PC-3 (cell line): ENCODE data around the gene CHTF18. TPM values are rescaled to one million over a fixed set of nuclear protein-coding genes. Genes with fewer than 3 reads are reported as not detected.

ENCODE experiments used
- ATAC-seq: fragments of 200-7000 bp; cut with Tn5 transposase; 2 replicates; pipeline ENCODE4 v1.9.1; 2020; ENCODE audit warnings: mild to moderate bottlenecking, moderate library complexity
- BruUV-seq: library from RNA; stranded (reverse); fragments of 400-500 nt; replicated peaks from 2 replicates; lab custom pipeline; 2021; lab: Mats Ljungman, UMichigan
- CTCF ChIA-PET: fragments of 300-600 bp; sonication (Branson Sonifier 250); formaldehyde crosslinking; loops from one replicate; lab custom pipeline; 2022; ENCODE audit warnings: antibody characterized with exemption; lab: Charles Lee
- POLR2A ChIA-PET: fragments of 300-600 bp; sonication (Branson Sonifier 250); formaldehyde crosslinking; loops from one replicate; lab custom pipeline; 2022; ENCODE audit warnings: antibody characterized with exemption; ENCODE audit not compliant: unreplicated experiment; lab: Charles Lee
- DNase-seq: peaks from one replicate; pipeline ENCODE4 v3.0.0-alpha.2; 2015
- H2AFZ ChIP-seq: fragments of 300-600 bp; sonication (generic); 2 replicates; pipeline ENCODE4 v1.6.0; 2016; ENCODE audit warnings: antibody characterized with exemption, low read length
- H3F3A ChIP-seq: fragments of 300-600 bp; sonication (generic); one replicate; pipeline ENCODE4 v1.6.0; 2017; ENCODE audit warnings: antibody characterized with exemption, low read length, control low read depth, mild to moderate bottlenecking; ENCODE audit not compliant: unreplicated experiment
- H3K27ac ChIP-seq: fragments of 300-600 bp; sonication (generic); 2 replicates; pipeline ENCODE4 v1.5.1; 2016; ENCODE audit warnings: mild to moderate bottlenecking, low read length
- H3K27me3 ChIP-seq: fragments of 300-600 bp; sonication (generic); 2 replicates; pipeline ENCODE4 v1.6.1; 2016; ENCODE audit warnings: low read length, mixed read lengths
- H3K36me3 ChIP-seq: fragments of 300-600 bp; sonication (generic); 2 replicates; pipeline ENCODE4 v1.6.1; 2016; ENCODE audit warnings: low read depth, mixed run types, low read length, mixed read lengths
- H3K4me1 ChIP-seq: fragments of 300-600 bp; sonication (generic); 2 replicates; pipeline ENCODE4 v1.5.1; 2016; ENCODE audit warnings: low read length; ENCODE audit not compliant: insufficient read depth
- H3K4me2 ChIP-seq: fragments of 300-600 bp; sonication (generic); 2 replicates; pipeline ENCODE4 v1.6.0; 2016; ENCODE audit warnings: low read length
- H3K4me3 ChIP-seq: fragments of 300-600 bp; sonication (generic); 2 replicates; pipeline ENCODE4 v1.5.1; 2016; ENCODE audit warnings: mild to moderate bottlenecking, low read length, mixed read lengths
- H3K79me2 ChIP-seq: fragments of 300-600 bp; sonication (generic); 2 replicates; pipeline ENCODE4 v1.6.1; 2017; ENCODE audit warnings: low read length, mixed read lengths
- H3K9ac ChIP-seq: fragments of 300-600 bp; sonication (generic); 2 replicates; pipeline ENCODE4 v1.6.0; 2016; ENCODE audit warnings: mild to moderate bottlenecking, low read length
- H3K9me2 ChIP-seq: fragments of 300-600 bp; sonication (generic); replicated peaks from 2 replicates; pipeline ENCODE4 v1.6.1; 2016; ENCODE audit warnings: mixed run types, low read length, mixed read lengths
- H3K9me3 ChIP-seq: fragments of 300-600 bp; sonication (generic); 2 replicates; pipeline ENCODE4 v1.6.1; 2016; ENCODE audit warnings: low read length, mixed read lengths
- H4K20me1 ChIP-seq: fragments of 300-600 bp; sonication (generic); 2 replicates; pipeline ENCODE4 v1.6.1; 2016; ENCODE audit warnings: low read length, mixed read lengths
- EZH2 ChIP-seq: fragments of 300-600 bp; sonication (generic); IDR thresholded peaks from one replicate; pipeline ENCODE4 v1.6.1; 2017; ENCODE audit warnings: antibody characterized with exemption, mild to moderate bottlenecking, low read length; ENCODE audit not compliant: unreplicated experiment
- EZH2phosphoT487 ChIP-seq: fragments of 300-600 bp; sonication (generic); IDR thresholded peaks from 2 replicates; pipeline ENCODE4 v1.6.1; 2018; ENCODE audit warnings: mild to moderate bottlenecking, antibody characterized with exemption, low read length, borderline replicate concordance
- intact Hi-C: fragments of 100-400 bp; cut with micrococcal nuclease; formaldehyde crosslinking; loops from 2 replicates; pipeline ENCODE4 v1.9.0; 2023
- total RNA-seq: library from RNA; depleted of rRNA; stranded (reverse); fragments of >200 nt; gene quantifications from 2 replicates; pipeline ENCODE4 v1.2.3, GENCODE V29; 2014
- TF ChIP-seq, protein P1 (sequence below): fragments of 300-600 bp; sonication (generic); conservative IDR thresholded peaks from 2 replicates; pipeline ENCODE4 v1.5.1; 2017; ENCODE audit warnings: antibody characterized with exemption, low read depth, mild to moderate bottlenecking, low read length

The CHTF18 gene
- total RNA-seq, 1 experiment from 2014 or later = 79.0 TPM

DNA sequence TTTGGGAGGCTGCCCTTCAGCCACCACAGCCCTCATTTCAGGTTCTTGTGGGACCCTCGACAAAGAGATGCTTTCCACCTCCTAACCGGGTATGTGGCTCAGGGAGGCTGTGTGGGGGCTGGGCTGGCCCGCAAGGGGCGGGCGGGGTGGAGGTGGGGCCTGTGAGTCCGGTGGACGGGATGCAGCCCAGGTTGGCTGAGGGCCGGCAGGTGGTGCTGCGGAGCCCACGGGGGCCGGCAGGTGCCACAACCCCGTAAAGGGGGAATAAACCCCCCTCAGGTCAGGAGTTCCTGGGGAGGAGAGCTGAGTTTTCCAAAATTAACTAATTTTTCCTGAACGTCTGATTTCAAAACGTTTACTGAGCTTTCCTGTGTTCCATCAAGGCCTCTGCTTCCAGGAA is 42.7 kb upstream of the CHTF18 start:
- no peaks in the 10 kb centered on the region for H3K9me3 ChIP-seq
- H3K9ac ChIP-seq = no peak overlapping the region
- no peaks in the 10 kb centered on the region for H3K9me2 ChIP-seq
- no peak overlapping the region for H3K27ac ChIP-seq
- no peak for TF ChIP-seq EZH2phosphoT487
- TF ChIP-seq, protein P1, sequence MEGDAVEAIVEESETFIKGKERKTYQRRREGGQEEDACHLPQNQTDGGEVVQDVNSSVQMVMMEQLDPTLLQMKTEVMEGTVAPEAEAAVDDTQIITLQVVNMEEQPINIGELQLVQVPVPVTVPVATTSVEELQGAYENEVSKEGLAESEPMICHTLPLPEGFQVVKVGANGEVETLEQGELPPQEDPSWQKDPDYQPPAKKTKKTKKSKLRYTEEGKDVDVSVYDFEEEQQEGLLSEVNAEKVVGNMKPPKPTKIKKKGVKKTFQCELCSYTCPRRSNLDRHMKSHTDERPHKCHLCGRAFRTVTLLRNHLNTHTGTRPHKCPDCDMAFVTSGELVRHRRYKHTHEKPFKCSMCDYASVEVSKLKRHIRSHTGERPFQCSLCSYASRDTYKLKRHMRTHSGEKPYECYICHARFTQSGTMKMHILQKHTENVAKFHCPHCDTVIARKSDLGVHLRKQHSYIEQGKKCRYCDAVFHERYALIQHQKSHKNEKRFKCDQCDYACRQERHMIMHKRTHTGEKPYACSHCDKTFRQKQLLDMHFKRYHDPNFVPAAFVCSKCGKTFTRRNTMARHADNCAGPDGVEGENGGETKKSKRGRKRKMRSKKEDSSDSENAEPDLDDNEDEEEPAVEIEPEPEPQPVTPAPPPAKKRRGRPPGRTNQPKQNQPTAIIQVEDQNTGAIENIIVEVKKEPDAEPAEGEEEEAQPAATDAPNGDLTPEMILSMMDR = no peak
- ChIA-PET POLR2A (no interaction called here), CTCF (no interaction called here)
- H3K79me2 ChIP-seq = no peaks in the 10 kb centered on the region
- no peak overlapping the region for H2AFZ ChIP-seq
- no peak for DNase-seq
- ATAC-seq = no peak
- intact Hi-C loops = no loop called here
- no peaks in the 10 kb centered on the region for H3K4me1 ChIP-seq
- no peaks in the 10 kb centered on the region for H3F3A ChIP-seq
- no TSS peak for BruUV-seq
- H3K4me3 ChIP-seq = no peak overlapping the region
- H3K4me2 ChIP-seq = no peak overlapping the region
- no peaks in the 10 kb centered on the region for H3K36me3 ChIP-seq
- no peaks in the 10 kb centered on the region for H3K27me3 ChIP-seq
- no peaks in the 10 kb centered on the region for H4K20me1 ChIP-seq

DNA sequence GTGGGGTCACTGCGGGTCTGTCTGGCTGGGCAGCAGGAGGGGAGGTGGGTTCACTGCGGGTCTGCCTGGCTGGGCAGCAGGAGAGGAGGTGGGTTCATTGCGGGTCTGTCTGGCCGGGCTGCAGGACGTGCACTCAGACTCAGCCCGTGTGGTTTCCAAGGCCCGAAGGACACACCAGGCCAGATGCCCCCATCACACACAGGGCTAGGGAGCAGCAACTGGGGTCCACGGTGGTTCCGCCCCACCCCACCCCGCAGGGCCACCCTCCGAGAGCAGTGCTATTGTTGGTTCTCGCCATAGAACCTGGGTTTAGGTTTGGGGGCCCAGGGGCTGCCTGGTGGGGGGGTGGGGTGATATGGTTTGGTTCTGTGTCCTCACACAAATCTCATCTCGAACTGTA is 41.8 kb upstream of the CHTF18 start:
- no peaks in the 10 kb centered on the region for H3K79me2 ChIP-seq
- no peaks in the 10 kb centered on the region for H4K20me1 ChIP-seq
- H3K4me3 ChIP-seq = no peak overlapping the region
- intact Hi-C loops = no loop called here
- no peaks in the 10 kb centered on the region for H3K4me1 ChIP-seq
- no peaks in the 10 kb centered on the region for H3F3A ChIP-seq
- no peak overlapping the region for H3K27ac ChIP-seq
- ATAC-seq (no peak), DNase-seq (no peak)
- CTCF ChIA-PET = no interaction called here
- no peaks in the 10 kb centered on the region for H3K9me2 ChIP-seq
- TF ChIP-seq, protein P1 = no peak
- no peak for TF ChIP-seq EZH2
- TF ChIP-seq EZH2phosphoT487 = no peak
- BruUV-seq = no TSS peak
- no peaks in the 10 kb centered on the region for H3K9me3 ChIP-seq
- H3K36me3 ChIP-seq = no peaks in the 10 kb centered on the region
- no peak overlapping the region for H3K4me2 ChIP-seq
- POLR2A ChIA-PET = no interaction called here
- H2AFZ ChIP-seq = no peak overlapping the region
- H3K9ac ChIP-seq = no peak overlapping the region
- no peaks in the 10 kb centered on the region for H3K27me3 ChIP-seq

DNA sequence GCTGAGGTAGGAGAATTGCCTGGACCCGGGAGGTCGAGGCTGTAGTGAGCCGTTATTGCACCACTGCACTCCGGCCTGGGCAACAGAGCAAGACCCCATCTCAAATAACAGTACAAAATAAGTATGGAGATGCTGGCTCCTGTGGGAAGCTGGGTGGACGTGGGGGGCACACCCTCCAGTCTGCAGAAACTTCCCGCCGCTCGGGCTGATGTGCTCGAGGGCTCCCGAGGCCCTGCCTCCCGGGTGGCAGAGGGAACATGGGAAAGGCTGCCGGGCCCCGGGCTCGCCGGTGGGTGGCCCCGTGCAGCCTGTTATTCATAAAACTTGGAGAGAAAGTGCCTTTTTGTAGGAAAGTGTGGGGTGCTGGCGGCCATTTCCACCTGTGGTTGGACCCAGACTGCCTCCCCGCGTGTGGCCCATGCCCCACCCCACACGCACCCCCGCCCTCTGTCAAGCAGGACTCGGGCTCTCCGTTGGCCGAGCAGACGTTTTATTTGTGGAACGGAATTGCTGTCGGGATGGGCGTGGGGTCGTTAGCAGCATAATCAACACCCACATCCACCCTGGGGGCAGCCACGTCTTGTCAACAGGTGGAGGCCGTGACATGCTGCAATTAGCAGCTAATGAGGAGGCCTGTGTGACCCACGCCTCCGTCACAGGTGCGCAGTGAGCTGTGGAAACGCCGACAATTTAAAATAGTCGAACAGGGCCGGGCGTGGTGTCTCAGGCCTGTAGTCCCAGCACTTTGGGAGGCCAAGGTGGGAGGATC is 40.3 kb upstream of the CHTF18 start:
- H3K4me2 ChIP-seq = no peak overlapping the region
- H3K36me3 ChIP-seq = no peaks in the 10 kb centered on the region
- POLR2A ChIA-PET = no interaction called here
- H2AFZ ChIP-seq = no peak overlapping the region
- no peak overlapping the region for H3K4me3 ChIP-seq
- H3K4me1 ChIP-seq = no peaks in the 10 kb centered on the region
- H3K27ac ChIP-seq = no peak overlapping the region
- TF ChIP-seq EZH2phosphoT487 (no peak), EZH2 (no peak)
- TF ChIP-seq, protein P1 = no peak
- DNase-seq = no peak
- H3K27me3 ChIP-seq = no peaks in the 10 kb centered on the region
- ATAC-seq = no peak
- no peaks in the 10 kb centered on the region for H3K79me2 ChIP-seq
- no TSS peak for BruUV-seq
- no peaks in the 10 kb centered on the region for H4K20me1 ChIP-seq
- H3K9me2 ChIP-seq = no peaks in the 10 kb centered on the region
- no peaks in the 10 kb centered on the region for H3K9me3 ChIP-seq
- H3K9ac ChIP-seq = no peak overlapping the region
- H3F3A ChIP-seq = no peaks in the 10 kb centered on the region
- intact Hi-C loops = no loop called here
- CTCF ChIA-PET = no interaction called here
